IMR-90 (cell line): Measurements from ENCODE around the gene SPRR4. TPM values are rescaled to one million over a fixed set of nuclear protein-coding genes. Genes with fewer than 3 reads are reported as not detected.

Source experiments
- ATAC-seq: fragments of 200-7000 bp; cut with Tn5 transposase; 2 replicates; pipeline ENCODE4 v1.9.1; 2020; ENCODE audit warnings: low read depth, mild to moderate bottlenecking, moderate library complexity
- BruUV-seq: library from RNA; stranded (reverse); fragments of 400-500 nt; replicated peaks from 2 replicates; lab custom pipeline; 2021; lab: Mats Ljungman, UMichigan
- CTCF ChIA-PET: fragments of 300-600 bp; formaldehyde crosslinking; extraction: SDS; loops from one replicate; lab custom pipeline; 2021; ENCODE audit warnings: antibody characterized with exemption; lab: Yijun Ruan, JAX
- POLR2A ChIA-PET: fragments of 300-600 bp; sonication (Branson Sonifier 250); formaldehyde crosslinking; loops from one replicate; lab custom pipeline; 2022; ENCODE audit warnings: antibody characterized with exemption; ENCODE audit not compliant: unreplicated experiment; lab: Charles Lee
- DNase-seq: peaks from one replicate; pipeline ENCODE4 v3.0.0; 2013
- H2AFZ ChIP-seq: replicated peaks from 2 replicates; pipeline ENCODE3; 2013; ENCODE audit warnings: low read length, mild to moderate bottlenecking; ENCODE audit not compliant: poor library complexity
- H2AK5ac ChIP-seq: 2 replicates; pipeline ENCODE4 v1.6.1; 2013; ENCODE audit warnings: low read depth, low read length, inconsistent platforms
- H2AK9ac ChIP-seq: replicated peaks from 2 replicates; pipeline ENCODE3; 2013; ENCODE audit warnings: mild to moderate bottlenecking, low read depth, low read length, moderate library complexity; ENCODE audit not compliant: poor library complexity
- H2BK120ac ChIP-seq: 2 replicates; pipeline ENCODE4 v1.6.1; 2013; ENCODE audit warnings: low read depth, low read length, inconsistent platforms
- H2BK15ac ChIP-seq: 3 replicates; pipeline ENCODE4 v1.6.1; 2013; ENCODE audit warnings: low read depth, low read length, inconsistent platforms
- H2BK20ac ChIP-seq: 2 replicates; pipeline ENCODE4 v1.6.1; 2013; ENCODE audit warnings: low read depth, mild to moderate bottlenecking, inconsistent platforms, low read length, moderate library complexity
- H2BK5ac ChIP-seq: 2 replicates; pipeline ENCODE4 v1.6.1; 2013; ENCODE audit warnings: mild to moderate bottlenecking, low read depth, low read length, inconsistent platforms; ENCODE audit not compliant: poor library complexity, severe bottlenecking
- H3K14ac ChIP-seq: replicated peaks from 2 replicates; pipeline ENCODE4 v1.6.1; 2013; ENCODE audit warnings: low read depth, low read length, inconsistent platforms
- H3K18ac ChIP-seq: 2 replicates; pipeline ENCODE4 v1.6.1; 2013; ENCODE audit warnings: low read depth, low read length, control low read depth
- H3K23ac ChIP-seq: 2 replicates; pipeline ENCODE4 v1.6.1; 2013; ENCODE audit warnings: low read depth, low read length, inconsistent platforms
- H3K27ac ChIP-seq: 2 replicates; pipeline ENCODE4 v1.5.1; 2013; ENCODE audit warnings: mild to moderate bottlenecking, control low read depth, low read length; ENCODE audit not compliant: insufficient read depth
- H3K27me3 ChIP-seq: 2 replicates; pipeline ENCODE4 v1.6.1; 2013; ENCODE audit warnings: low read length; ENCODE audit not compliant: control insufficient read depth, insufficient read depth
- H3K36me3 ChIP-seq: 2 replicates; pipeline ENCODE4 v1.6.1; 2013; ENCODE audit warnings: low read length, mixed read lengths; ENCODE audit not compliant: control insufficient read depth, insufficient read depth
- H3K4ac ChIP-seq: 2 replicates; pipeline ENCODE4 v1.6.1; 2013; ENCODE audit warnings: low read depth, low read length, inconsistent platforms
- H3K4me1 ChIP-seq: 2 replicates; pipeline ENCODE4 v1.6.1; 2013; ENCODE audit warnings: low read length, mixed read lengths; ENCODE audit not compliant: control insufficient read depth, insufficient read depth
- H3K4me2 ChIP-seq: 2 replicates; pipeline ENCODE4 v1.6.1; 2013; ENCODE audit warnings: low read depth, mild to moderate bottlenecking, control low read depth, low read length, moderate library complexity
- H3K4me3 ChIP-seq: 2 replicates; pipeline ENCODE4 v1.5.1; 2013; ENCODE audit warnings: low read depth, mild to moderate bottlenecking, control low read depth, low read length, moderate library complexity; ENCODE audit not compliant: insufficient read depth
- H3K56ac ChIP-seq: 2 replicates; pipeline ENCODE4 v1.6.1; 2013; ENCODE audit warnings: low read length, inconsistent platforms; ENCODE audit not compliant: insufficient read depth; ENCODE audit errors: extremely low read depth
- H3K79me1 ChIP-seq, 2 experiments: 2 replicates each; pipeline ENCODE4 v1.6.1; 2013; ENCODE audit warnings: low read length in 2 of 2, inconsistent platforms in 1 of 2, low read depth in 1 of 2
- H3K9ac ChIP-seq: 2 replicates; pipeline ENCODE4 v1.6.1; 2013; ENCODE audit warnings: low read depth, low read length, control low read depth
- H3K9me1 ChIP-seq: 2 replicates; pipeline ENCODE4 v1.6.1; 2013; ENCODE audit warnings: low read length, inconsistent platforms; ENCODE audit not compliant: insufficient read depth
- H3K9me3 ChIP-seq: 2 replicates; pipeline ENCODE4 v1.6.1; 2013; ENCODE audit warnings: low read length; ENCODE audit not compliant: control insufficient read depth, insufficient read depth
- H4K20me1 ChIP-seq: 2 replicates; pipeline ENCODE4 v1.6.1; 2013; ENCODE audit warnings: low read length, inconsistent platforms; ENCODE audit not compliant: insufficient read depth
- H4K5ac ChIP-seq: 2 replicates; pipeline ENCODE4 v1.6.1; 2013; ENCODE audit warnings: mild to moderate bottlenecking, low read depth, low read length, control low read depth
- H4K8ac ChIP-seq, 2 experiments: 2 replicates each; pipeline ENCODE4 v1.6.1; 2013; ENCODE audit warnings: low read depth in 2 of 2, low read length in 2 of 2, control low read depth in 1 of 2, inconsistent platforms in 1 of 2
- H4K91ac ChIP-seq: 2 replicates; pipeline ENCODE4 v1.6.1; 2013; ENCODE audit warnings: low read depth, low read length, inconsistent platforms; ENCODE audit not compliant: insufficient read depth
- BHLHE40 ChIP-seq: fragments of 150-350 bp; IDR thresholded peaks from 2 replicates; pipeline ENCODE4 v1.6.1; 2016; ENCODE audit warnings: mild to moderate bottlenecking, low read depth, low read length
- CEBPB ChIP-seq: IDR thresholded peaks from 2 replicates; pipeline ENCODE4 v1.6.1; 2012; ENCODE audit warnings: low read depth, low read length, improper control_type of control experiment
- CHD1 ChIP-seq: IDR thresholded peaks from 2 replicates; pipeline ENCODE4 v1.6.1; 2012; ENCODE audit warnings: low read depth, low read length, improper control_type of control experiment
- CTCF ChIP-seq: conservative IDR thresholded peaks from 2 replicates; pipeline ENCODE4 v1.5.1; 2012; ENCODE audit warnings: mild to moderate bottlenecking, low read depth, low read length, improper control_type of control experiment
- ELK1 ChIP-seq: fragments of 150-350 bp; IDR thresholded peaks from 2 replicates; pipeline ENCODE4 v1.6.1; 2016; ENCODE audit warnings: low read depth, mild to moderate bottlenecking, low read length, moderate library complexity, borderline replicate concordance
- FOS ChIP-seq: fragments of 150-350 bp; IDR thresholded peaks from 2 replicates; pipeline ENCODE4 v1.6.1; 2016; ENCODE audit warnings: low read depth, low read length
- MAFK ChIP-seq: IDR thresholded peaks from 2 replicates; pipeline ENCODE4 v1.6.1; 2012; ENCODE audit warnings: low read depth, low read length, improper control_type of control experiment
- MAZ ChIP-seq: IDR thresholded peaks from 2 replicates; pipeline ENCODE4 v1.6.1; 2012; ENCODE audit warnings: low read depth, mild to moderate bottlenecking, low read length, improper control_type of control experiment, moderate library complexity, borderline replicate concordance
- MXI1 ChIP-seq: IDR thresholded peaks from 2 replicates; pipeline ENCODE4 v1.6.1; 2012; ENCODE audit warnings: low read depth, mild to moderate bottlenecking, low read length, moderate library complexity, borderline replicate concordance
- NFE2L2 ChIP-seq: fragments of 150-350 bp; IDR thresholded peaks from 2 replicates; pipeline ENCODE4 v1.6.1; 2016; ENCODE audit warnings: low read depth, mild to moderate bottlenecking, low read length
- POLR2A ChIP-seq: IDR thresholded peaks from 2 replicates; pipeline ENCODE4 v1.6.1; 2012; ENCODE audit warnings: mild to moderate bottlenecking, low read depth, low read length
- RAD21 ChIP-seq: IDR thresholded peaks from 2 replicates; pipeline ENCODE4 v1.6.1; 2012; ENCODE audit warnings: low read length, improper control_type of control experiment
- RCOR1 ChIP-seq: IDR thresholded peaks from 2 replicates; pipeline ENCODE4 v1.6.1; 2012; ENCODE audit warnings: mild to moderate bottlenecking, low read length, improper control_type of control experiment; ENCODE audit not compliant: insufficient replicate concordance
- RFX5 ChIP-seq: IDR thresholded peaks from 2 replicates; pipeline ENCODE4 v1.8.0; 2012; ENCODE audit warnings: low read depth, mild to moderate bottlenecking, low read length, moderate library complexity
- SMC3 ChIP-seq: fragments of 150-350 bp; IDR thresholded peaks from 2 replicates; pipeline ENCODE4 v1.6.1; 2016; ENCODE audit warnings: low read depth, mild to moderate bottlenecking, antibody characterized with exemption, low read length, moderate library complexity
- USF2 ChIP-seq: fragments of 150-350 bp; IDR thresholded peaks from 2 replicates; pipeline ENCODE4 v1.6.1; 2017; ENCODE audit warnings: mild to moderate bottlenecking, antibody characterized with exemption, low read length, low read depth
- WGBS, 2 experiments: methylation state at CpG; one replicate each; pipeline versions ENCODE4 v1.1.5 to v1.1.7; 2013; ENCODE audit warnings: missing lambda C conversion rate in 2 of 2; ENCODE audit not compliant: insufficient read length in 1 of 2; ENCODE audit errors: extremely low coverage in 2 of 2; 5-methylcytosine and 5-hydroxymethylcytosine counted together
- dilution Hi-C: fragments of 300-500 bp; cut with HindIII; formaldehyde crosslinking; loops from one replicate; pipeline ENCODE4 v1.14.3; 2018; ENCODE audit warnings: low sequenced_read_pairs; ENCODE audit not compliant: unreplicated experiment
- in situ Hi-C: fragments of 300-500 bp; cut with MboI; formaldehyde crosslinking; loops from 3 replicates; pipeline ENCODE4 v1.14.3; 2019; ENCODE audit warnings: low sequenced_read_pairs, inconsistent platforms, mixed read lengths
- intact Hi-C: fragments of 100-400 bp; cut with micrococcal nuclease; formaldehyde crosslinking; loops from 2 replicates; pipeline ENCODE4 v1.10.0; 2022
- polyA plus RNA-seq, 3 experiments: library from polyadenylated mRNA; depleted of rRNA; stranded (reverse); fragments of >200 nt; gene quantifications; 2 replicates each; pipeline ENCODE4 v1.2.3, GENCODE V29; 2012; ENCODE audit warnings: low replicate concordance in 1 of 3
- total RNA-seq: library from RNA; depleted of rRNA; stranded (reverse); fragments of >200 nt; gene quantifications from 2 replicates; pipeline ENCODE4 v1.2.3, GENCODE V29; 2012

The SPRR4 gene
- total and polyA plus RNA-seq, 2 of the 4 experiments (the other 2 are of a cell fraction): not detected

GRCh38 chr1:152942161-152942560 lies 28.3 kb upstream of the SPRR4 start:
- H2AFZ ChIP-seq: no peak overlapping the region
- CTCF ChIA-PET: no interaction called here
- no peak overlapping the region for H4K8ac ChIP-seq
- no peak for TF ChIP-seq CEBPB
- no peak for TF ChIP-seq BHLHE40
- no peak for TF ChIP-seq RFX5
- TF ChIP-seq SMC3: no peak
- TF ChIP-seq CTCF: no peak
- TF ChIP-seq USF2: no peak
- no peak for TF ChIP-seq POLR2A
- TF ChIP-seq MXI1: no peak
- TF ChIP-seq CHD1: no peak
- no peak for TF ChIP-seq MAFK
- no peak for TF ChIP-seq RCOR1
- TF ChIP-seq NFE2L2: no peak
- TF ChIP-seq FOS: no peak
- no peak for TF ChIP-seq MAZ
- no peak for TF ChIP-seq RAD21
- no peak for TF ChIP-seq ELK1
- no peak overlapping the region for H3K18ac ChIP-seq
- ATAC-seq (no peak), DNase-seq (no peak)
- no peak overlapping the region for H3K27ac ChIP-seq
- no peak overlapping the region for H2BK20ac ChIP-seq
- no peak overlapping the region for H3K4ac ChIP-seq
- no peaks in the 10 kb centered on the region; the same call in 1 of the 2 replicates for H3K9me3 ChIP-seq
- in situ Hi-C loops: no loop called here
- no peaks in the 10 kb centered on the region for H3K27me3 ChIP-seq
- dilution Hi-C loops: no loop called here
- H3K36me3 ChIP-seq: no peaks in the 10 kb centered on the region
- intact Hi-C loops: no loop called here
- H3K9me1 ChIP-seq: no peaks in the 10 kb centered on the region
- no peak overlapping the region for H4K5ac ChIP-seq
- H2BK120ac ChIP-seq: no peak overlapping the region
- H3K9ac ChIP-seq: no peak overlapping the region
- H2BK15ac ChIP-seq: no peak overlapping the region
- H4K20me1 ChIP-seq: no peaks in the 10 kb centered on the region
- H3K79me1 ChIP-seq: no peaks in the 10 kb centered on the region
- H2AK5ac ChIP-seq: no peak overlapping the region
- H2AK9ac ChIP-seq: no peak overlapping the region
- H4K91ac ChIP-seq: no peak overlapping the region
- H2BK5ac ChIP-seq: no peak overlapping the region
- 38% methylated on average over 1 of the region's 2 CpGs; no CpG with 5 or more reads in 1 of the 2 experiments for WGBS, 2 experiments
- no peak overlapping the region for H3K4me2 ChIP-seq
- H3K56ac ChIP-seq: no peak overlapping the region
- POLR2A ChIA-PET: no interaction called here
- BruUV-seq: no TSS peak
- no peak overlapping the region for H3K4me3 ChIP-seq
- H3K4me1 ChIP-seq: no peaks in the 10 kb centered on the region
- no peak overlapping the region for H3K23ac ChIP-seq
- no peak overlapping the region for H3K14ac ChIP-seq
